Gastrocnemius medialis (tissue), 4 donors: ENCODE measurements around the gene DVL1.

ENCODE experiments used
- POLR2A ChIP-seq, 2 donors: fragments of 450-650 bp; IDR thresholded peaks; one replicate each; pipeline ENCODE4 v1.6.1; 2017; ENCODE audit warnings: antibody characterized with exemption in 2 of 2, mild to moderate bottlenecking in 2 of 2, moderate library complexity in 2 of 2
- TF ChIP-seq, protein P1 (sequence below), 5 experiments: fragments of 450-650 bp in 3 of 5; fragments of 200-600 bp in 2 of 5; sonication (generic) in 2 of 5; IDR thresholded peaks in 4 of 5; conservative IDR thresholded peaks in 1 of 5; 1 replicate in 4 of 5; 2 replicates in 1 of 5; pipeline ENCODE4 v1.5.1; 2016 to 2019; ENCODE audit warnings: antibody characterized with exemption in 5 of 5, mild to moderate bottlenecking in 3 of 5, moderate library complexity in 3 of 5

- TF ChIP-seq, protein P1, sequence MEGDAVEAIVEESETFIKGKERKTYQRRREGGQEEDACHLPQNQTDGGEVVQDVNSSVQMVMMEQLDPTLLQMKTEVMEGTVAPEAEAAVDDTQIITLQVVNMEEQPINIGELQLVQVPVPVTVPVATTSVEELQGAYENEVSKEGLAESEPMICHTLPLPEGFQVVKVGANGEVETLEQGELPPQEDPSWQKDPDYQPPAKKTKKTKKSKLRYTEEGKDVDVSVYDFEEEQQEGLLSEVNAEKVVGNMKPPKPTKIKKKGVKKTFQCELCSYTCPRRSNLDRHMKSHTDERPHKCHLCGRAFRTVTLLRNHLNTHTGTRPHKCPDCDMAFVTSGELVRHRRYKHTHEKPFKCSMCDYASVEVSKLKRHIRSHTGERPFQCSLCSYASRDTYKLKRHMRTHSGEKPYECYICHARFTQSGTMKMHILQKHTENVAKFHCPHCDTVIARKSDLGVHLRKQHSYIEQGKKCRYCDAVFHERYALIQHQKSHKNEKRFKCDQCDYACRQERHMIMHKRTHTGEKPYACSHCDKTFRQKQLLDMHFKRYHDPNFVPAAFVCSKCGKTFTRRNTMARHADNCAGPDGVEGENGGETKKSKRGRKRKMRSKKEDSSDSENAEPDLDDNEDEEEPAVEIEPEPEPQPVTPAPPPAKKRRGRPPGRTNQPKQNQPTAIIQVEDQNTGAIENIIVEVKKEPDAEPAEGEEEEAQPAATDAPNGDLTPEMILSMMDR (IDR thresholded peaks at IDR 0.05 in 4 of 5, conservative IDR thresholded peaks at IDR 0.05 in 1 of 5) = no peak
- TF ChIP-seq POLR2A (IDR thresholded peaks at IDR 0.05) = no peak
These were observed 17.0 kb downstream of the DVL1 start for GRCh38 chr1:1332031-1332755.
